Measurements from ENCODE around the gene RBM20. TPM values are rescaled to one million over a fixed set of nuclear protein-coding genes. Genes with fewer than 3 reads are reported as not detected.

Gene RBM20
- total and polyA plus RNA-seq, 5 donors, result 34.3 to 92.0 (median 66.6) TPM

GRCh38 chr10:110791541-110792073, 147.5 kb downstream of the RBM20 start:
- H3K27ac ChIP-seq (ENCODE audit: low read length), result peak overlapping the region; percentile 40
- H3K4me1 ChIP-seq (ENCODE audit: control insufficient read depth, insufficient read depth, low read length), result peaks cover 7% of the 10 kb centered on the region
- H3K27me3 ChIP-seq (ENCODE audit: control insufficient read depth, insufficient read depth), result no peaks in the 10 kb centered on the region
- H3K4me3 ChIP-seq (ENCODE audit: low read length), result no peak overlapping the region
- no peak for ATAC-seq
- no peak for DNase-seq
- WGBS, result 54% methylated on average over 4 of the region's 4 CpGs
- no peaks in the 10 kb centered on the region for H3K9me3 ChIP-seq (ENCODE audit: control insufficient read depth, low read length)
- intact Hi-C loops (cut with DNase I), result no loop called here

- H3K27ac ChIP-seq (ENCODE audit: low read length), result peak overlapping the region; percentile 34
- DNase-seq (no peak), ATAC-seq (no peak)
- 77% methylated on average over 3 of the region's 3 CpGs for WGBS
- H3K27me3 ChIP-seq (ENCODE audit: control insufficient read depth, insufficient read depth), result no peaks in the 10 kb centered on the region
- intact Hi-C loops (cut with DNase I), result no loop called here
- peaks cover 7% of the 10 kb centered on the region for H3K4me1 ChIP-seq (ENCODE audit: control insufficient read depth, insufficient read depth, low read length)
- no peaks in the 10 kb centered on the region for H3K9me3 ChIP-seq (ENCODE audit: control insufficient read depth, low read length)
- H3K4me3 ChIP-seq (ENCODE audit: low read length), result no peak overlapping the region
Measured at GRCh38 chr10:110792476-110793125, 148.5 kb downstream of the RBM20 start.

- intact Hi-C loops (cut with DNase I), result no loop called here
- 67% methylated on average over 9 of the region's 9 CpGs for WGBS
- ATAC-seq (peak; percentile 59 to 61), DNase-seq (no peak)
- Histone ChIP-seq H3K9me3 (ENCODE audit: control insufficient read depth, low read length) (no peaks in the 10 kb centered on the region), H3K27me3 (ENCODE audit: control insufficient read depth, insufficient read depth) (no peaks in the 10 kb centered on the region), H3K4me3 (ENCODE audit: low read length) (no peak overlapping the region), H3K4me1 (ENCODE audit: control insufficient read depth, insufficient read depth, low read length) (peaks cover 6% of the 10 kb centered on the region), H3K27ac (ENCODE audit: low read length) (peak overlapping the region; percentile 14)
Measured at GRCh38 chr10:110793128-110793812, 149.1 kb downstream of the RBM20 start.

GRCh38 chr10:110793886-110794285, 149.8 kb downstream of the RBM20 start:
- H3K4me1 ChIP-seq (ENCODE audit: control insufficient read depth, insufficient read depth, low read length), result peaks cover 6% of the 10 kb centered on the region
- intact Hi-C loops (cut with DNase I), result no loop called here
- H3K27me3 ChIP-seq (ENCODE audit: control insufficient read depth, insufficient read depth), result no peaks in the 10 kb centered on the region
- 79% methylated on average over 6 of the region's 6 CpGs for WGBS
- no peak for DNase-seq
- H3K27ac ChIP-seq (ENCODE audit: low read length), result peak overlapping the region; percentile 65
- peak; percentile 18 to 70 for ATAC-seq
- H3K4me3 ChIP-seq (ENCODE audit: low read length), result no peak overlapping the region
- H3K9me3 ChIP-seq (ENCODE audit: control insufficient read depth, low read length), result no peaks in the 10 kb centered on the region

GRCh38 chr10:110794808-110795207, 150.7 kb downstream of the RBM20 start:
- WGBS, result 52% methylated on average over 4 of the region's 4 CpGs
- ATAC-seq, result peak; percentile 89 to 92
- intact Hi-C loops (cut with DNase I), result no loop called here
- H3K9me3 ChIP-seq (ENCODE audit: control insufficient read depth, low read length), result no peaks in the 10 kb centered on the region
- peaks cover 6% of the 10 kb centered on the region for H3K4me1 ChIP-seq (ENCODE audit: control insufficient read depth, insufficient read depth, low read length)
- H3K4me3 ChIP-seq (ENCODE audit: low read length), result no peak overlapping the region
- H3K27ac ChIP-seq (ENCODE audit: low read length), result peak overlapping the region; percentile 29
- peak; percentile 48 to 83 (median 76) for DNase-seq
- no peaks in the 10 kb centered on the region for H3K27me3 ChIP-seq (ENCODE audit: control insufficient read depth, insufficient read depth)

- H3K27ac ChIP-seq (ENCODE audit: low read length), result no peak overlapping the region
- no peaks in the 10 kb centered on the region for H3K9me3 ChIP-seq (ENCODE audit: control insufficient read depth, low read length)
- intact Hi-C loops (cut with DNase I), result no loop called here
- ATAC-seq (no peak), DNase-seq (no peak)
- H3K4me1 ChIP-seq (ENCODE audit: control insufficient read depth, insufficient read depth, low read length), result peaks cover 8% of the 10 kb centered on the region
- H3K27me3 ChIP-seq (ENCODE audit: control insufficient read depth, insufficient read depth), result no peaks in the 10 kb centered on the region
- no peak overlapping the region for H3K4me3 ChIP-seq (ENCODE audit: low read length)
- 72% methylated on average over 10 of the region's 10 CpGs for WGBS
Measured at GRCh38 chr10:110797416-110797815, 153.3 kb downstream of the RBM20 start.

GRCh38 chr10:110798340-110798739, 154.2 kb downstream of the RBM20 start:
- intact Hi-C loops (cut with DNase I), result no loop called here
- ATAC-seq, result no peak
- H3K4me1 ChIP-seq (ENCODE audit: control insufficient read depth, insufficient read depth, low read length), result peaks cover 10% of the 10 kb centered on the region

GRCh38 chr10:110802090-110802489, 158.0 kb downstream of the RBM20 start:
- 76% methylated on average over 1 of the region's 1 CpG for WGBS
- peaks cover 9% of the 10 kb centered on the region for H3K4me1 ChIP-seq (ENCODE audit: control insufficient read depth, insufficient read depth, low read length)
- intact Hi-C loops (cut with DNase I), result loop anchor here in 2 of 4 donors (5.0 to 10.0 kb wide), 2 partner anchors 70 to 73 kb away; partner anchors contain the start of gene PDCD4 (in 2 of the 2)
- H3K27ac ChIP-seq (ENCODE audit: low read length), result no peak overlapping the region
- DNase-seq, result no peak
- ATAC-seq, result no peak
- H3K9me3 ChIP-seq (ENCODE audit: control insufficient read depth, low read length), result no peaks in the 10 kb centered on the region
- no peaks in the 10 kb centered on the region for H3K27me3 ChIP-seq (ENCODE audit: control insufficient read depth, insufficient read depth)
- no peak overlapping the region for H3K4me3 ChIP-seq (ENCODE audit: low read length)

More at GRCh38 chr10:110798340-110798739, 154.2 kb downstream of the RBM20 start:
- Histone ChIP-seq H3K4me3 (ENCODE audit: low read length) (no peak overlapping the region), H3K9me3 (ENCODE audit: control insufficient read depth, low read length) (no peaks in the 10 kb centered on the region), H3K27ac (ENCODE audit: low read length) (no peak overlapping the region), H3K27me3 (ENCODE audit: control insufficient read depth, insufficient read depth) (no peaks in the 10 kb centered on the region)
- DNase-seq, result no peak
- WGBS, result 84% methylated on average over 2 of the region's 2 CpGs

- intact Hi-C loops (cut with DNase I), result loop anchor here in 2 of 4 donors (5.0 to 10.0 kb wide), 2 partner anchors 70 to 72 kb away; partner anchors contain the start of gene PDCD4 (in 2 of the 2)
- Histone ChIP-seq H3K4me1 (ENCODE audit: control insufficient read depth, insufficient read depth, low read length) (peaks cover 10% of the 10 kb centered on the region), H3K27me3 (ENCODE audit: control insufficient read depth, insufficient read depth) (no peaks in the 10 kb centered on the region), H3K4me3 (ENCODE audit: low read length) (no peak overlapping the region), H3K9me3 (ENCODE audit: control insufficient read depth, low read length) (no peaks in the 10 kb centered on the region), H3K27ac (ENCODE audit: low read length) (no peak overlapping the region)
- peak; percentile 77 to 78 for ATAC-seq
- peak; percentile 58 to 89 (median 86) for DNase-seq
- WGBS, result 10% methylated on average over 7 of the region's 7 CpGs
Measured at GRCh38 chr10:110802551-110803238, 158.6 kb downstream of the RBM20 start.

- Histone ChIP-seq H3K27ac (ENCODE audit: low read length) (no peak overlapping the region), H3K9me3 (ENCODE audit: control insufficient read depth, low read length) (no peaks in the 10 kb centered on the region), H3K4me1 (ENCODE audit: control insufficient read depth, insufficient read depth, low read length) (peaks cover 15% of the 10 kb centered on the region), H3K27me3 (ENCODE audit: control insufficient read depth, insufficient read depth) (no peaks in the 10 kb centered on the region), H3K4me3 (ENCODE audit: low read length) (no peak overlapping the region)
- no peak for ATAC-seq
- WGBS, result 63% methylated on average over 6 of the region's 6 CpGs
- intact Hi-C loops (cut with DNase I), result loop anchor here in 2 of 4 donors (5.0 to 10.0 kb wide), 2 partner anchors 69 to 72 kb away; partner anchors contain the start of gene PDCD4 (in 2 of the 2)
- DNase-seq, result no peak
Measured at GRCh38 chr10:110803239-110803749, 159.2 kb downstream of the RBM20 start.

Data from right cardiac atrium (tissue), 5 donors.